NOMO-1 treated with DMSO at 0.1 percent for 48 hours (cell line): ENCODE results near the gene SFT2D1.
A peak's percentile ranks its signal among the peaks of the same experiment; 100 is the strongest.

Experiments used
- DNase-seq: peaks from one replicate; lab custom pipeline; 2025; ENCODE audit not compliant: unreplicated experiment; lab: John Stamatoyannopoulos, UW

SFT2D1 gene

DNA sequence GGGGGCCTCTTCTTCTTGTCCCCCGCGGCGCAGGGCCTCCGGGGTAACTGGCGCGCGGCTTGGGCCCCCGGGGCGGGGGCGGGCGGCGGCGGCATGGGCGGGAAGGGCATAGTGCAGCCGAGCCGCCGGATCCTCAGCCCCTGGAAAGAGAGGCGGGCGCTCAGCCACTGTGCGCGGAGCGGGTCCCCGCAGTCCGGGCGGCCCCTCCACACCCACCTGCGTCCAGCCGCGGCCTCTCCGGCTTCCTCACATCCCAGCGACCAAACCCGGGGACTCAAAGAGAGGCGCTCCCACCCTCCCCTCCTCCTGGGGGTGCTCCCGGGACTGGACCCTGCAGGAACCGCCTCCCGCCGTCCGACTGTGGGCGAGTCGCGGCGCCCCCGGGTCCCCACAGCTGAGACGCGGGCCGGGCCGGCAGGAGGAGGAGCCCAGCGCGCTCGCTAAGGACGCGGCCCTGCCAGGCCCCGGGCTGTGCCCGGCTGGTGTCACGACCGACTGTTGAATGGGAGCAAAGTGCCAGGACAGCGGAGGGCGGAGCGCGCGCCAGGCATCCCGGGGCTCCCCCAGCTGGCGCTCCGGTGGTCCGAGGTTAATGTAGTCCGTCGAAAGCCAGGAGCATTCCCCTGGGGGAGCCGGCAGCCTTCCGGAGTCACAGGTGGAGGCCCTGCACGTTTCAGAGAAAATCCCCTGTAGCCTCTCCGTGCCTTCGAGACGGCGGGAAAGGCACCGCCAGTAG, 34.1 kb downstream of the SFT2D1 start, which contains the start of gene PRR18:
Gene PRR18 (minus strand): TSS at position 360 of the 736 bp plus-strand sequence. CDS start 250 bp downstream, at position 110.
- no peak for DNase-seq

DNA sequence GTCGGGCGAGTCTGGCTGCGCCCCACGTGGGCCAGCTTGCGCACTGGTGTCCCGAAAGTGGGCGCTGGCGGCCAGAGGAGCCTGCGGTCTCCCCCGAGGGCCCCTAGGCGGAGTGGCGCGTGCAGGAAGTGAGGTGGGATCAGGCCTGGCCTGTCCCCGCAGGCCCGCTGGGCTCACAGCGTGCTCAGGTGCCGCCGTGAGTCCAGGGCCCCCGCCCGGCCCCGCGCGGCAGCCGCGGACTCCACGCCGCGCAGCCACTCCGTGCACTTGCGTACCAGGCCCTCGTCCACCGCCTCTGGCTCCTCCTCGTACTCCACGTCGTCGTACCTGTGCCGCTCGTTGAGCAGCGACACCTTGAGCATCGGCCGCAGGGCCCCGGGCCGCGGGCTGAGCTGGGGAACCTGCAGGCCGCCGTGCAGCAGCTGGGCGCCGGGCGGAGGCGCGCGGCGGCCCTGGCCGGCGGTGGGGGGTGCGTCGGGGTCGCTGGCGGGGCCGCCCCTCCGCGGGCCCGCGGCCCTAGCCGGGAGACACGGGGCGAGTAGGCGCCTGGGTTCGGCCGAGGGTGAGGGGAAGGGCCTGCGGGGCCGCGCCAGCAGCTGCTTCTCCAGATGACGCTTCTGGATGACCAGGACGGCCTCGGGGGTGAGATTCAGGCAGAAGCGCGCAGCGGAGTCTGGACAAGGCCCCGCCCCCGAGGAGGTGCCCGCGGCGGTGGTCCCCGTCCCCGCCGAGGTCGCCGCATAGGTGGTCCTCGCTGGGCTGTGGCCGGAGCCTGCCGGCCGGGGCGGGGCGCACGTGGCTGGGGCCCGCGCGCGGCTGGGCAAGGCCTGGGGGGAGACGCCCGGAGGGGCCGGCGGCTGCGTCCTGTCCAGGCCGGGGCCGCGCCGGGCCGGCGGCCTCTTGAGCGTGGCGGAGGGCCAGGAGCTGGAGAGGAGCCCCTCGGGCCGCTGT, 35.0 kb downstream of the SFT2D1 start:
- DNase-seq = no peak

DNA sequence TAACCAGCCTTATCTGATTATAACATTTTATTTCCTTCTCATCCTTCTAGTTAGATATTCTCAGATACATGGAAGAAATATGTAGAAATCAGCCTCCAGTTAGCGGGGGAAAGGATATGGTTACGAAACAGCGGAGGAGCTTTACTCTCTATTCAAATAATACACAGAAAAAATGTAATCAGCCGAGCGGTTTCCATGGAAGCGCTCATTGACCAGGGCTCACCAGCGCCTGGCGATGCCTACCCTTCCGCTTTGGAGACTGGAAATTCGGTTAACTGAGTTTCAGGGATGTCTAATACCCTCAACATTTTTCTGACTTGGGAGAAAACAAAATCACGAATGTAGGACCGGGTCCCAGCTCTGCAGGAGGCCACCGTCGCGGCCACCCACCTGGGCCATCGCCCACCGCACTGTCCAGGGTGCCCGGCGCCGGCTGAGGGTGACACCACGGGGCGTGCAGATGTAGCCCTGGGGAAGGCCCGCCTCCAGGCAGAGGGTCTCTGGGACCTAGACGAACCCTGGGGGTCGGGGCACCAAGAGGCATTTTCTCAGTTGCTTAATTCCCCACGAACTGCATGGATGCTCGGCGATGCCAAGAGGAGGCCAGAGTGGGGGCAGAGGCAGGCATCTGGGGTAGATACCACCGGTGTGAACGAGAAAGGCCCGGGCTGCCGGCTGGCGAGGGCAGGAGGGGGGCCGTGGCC, 35.8 kb downstream of the SFT2D1 start:
- no peak for DNase-seq

DNA sequence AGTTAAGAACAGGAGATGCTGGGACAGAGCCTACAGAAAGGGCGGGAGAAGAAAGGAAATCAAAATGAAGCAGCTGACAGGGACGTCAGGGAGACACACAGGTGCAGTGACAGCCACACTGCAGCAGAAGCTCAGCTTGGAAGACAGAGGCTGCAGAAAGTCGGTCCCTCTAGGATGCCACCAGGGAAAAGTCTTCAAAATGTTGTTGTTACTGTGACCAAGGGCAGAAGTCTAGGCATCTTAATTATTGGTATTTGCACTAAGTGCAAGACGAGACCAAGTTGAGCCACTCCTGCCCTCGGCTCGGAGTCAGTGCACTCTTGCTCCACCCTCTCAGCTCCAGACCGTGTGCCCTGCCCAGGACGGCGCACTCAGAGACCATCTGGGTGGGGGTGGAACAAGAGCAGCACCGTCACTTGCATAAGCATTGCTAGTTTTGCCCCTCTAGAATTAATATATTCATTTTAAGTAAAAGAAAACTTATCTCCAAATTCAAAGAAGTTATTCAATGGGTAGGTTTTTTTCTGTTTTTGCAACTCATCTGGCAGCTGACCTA, 36.7 kb downstream of the SFT2D1 start:
- DNase-seq = no peak

DNA sequence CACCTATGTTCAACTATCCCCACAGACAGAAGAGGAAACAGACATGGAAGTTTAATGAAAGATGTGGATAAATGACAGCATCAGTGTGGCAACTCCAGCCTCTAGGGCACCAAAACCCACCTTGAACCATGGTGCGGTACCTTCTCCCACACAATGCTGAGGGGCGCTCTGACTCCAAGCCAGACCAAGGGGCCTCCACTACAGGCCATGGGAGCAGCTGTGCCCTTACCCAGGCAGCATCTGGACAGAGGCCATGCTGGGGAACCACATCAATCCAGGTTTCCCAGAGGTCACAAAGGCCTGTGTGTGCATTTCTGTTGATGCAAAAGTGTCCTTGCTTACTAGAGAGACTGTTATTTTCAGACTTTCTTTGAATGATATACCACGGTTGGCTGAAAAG, 38.2 kb downstream of the SFT2D1 start:
- no peak for DNase-seq

DNA sequence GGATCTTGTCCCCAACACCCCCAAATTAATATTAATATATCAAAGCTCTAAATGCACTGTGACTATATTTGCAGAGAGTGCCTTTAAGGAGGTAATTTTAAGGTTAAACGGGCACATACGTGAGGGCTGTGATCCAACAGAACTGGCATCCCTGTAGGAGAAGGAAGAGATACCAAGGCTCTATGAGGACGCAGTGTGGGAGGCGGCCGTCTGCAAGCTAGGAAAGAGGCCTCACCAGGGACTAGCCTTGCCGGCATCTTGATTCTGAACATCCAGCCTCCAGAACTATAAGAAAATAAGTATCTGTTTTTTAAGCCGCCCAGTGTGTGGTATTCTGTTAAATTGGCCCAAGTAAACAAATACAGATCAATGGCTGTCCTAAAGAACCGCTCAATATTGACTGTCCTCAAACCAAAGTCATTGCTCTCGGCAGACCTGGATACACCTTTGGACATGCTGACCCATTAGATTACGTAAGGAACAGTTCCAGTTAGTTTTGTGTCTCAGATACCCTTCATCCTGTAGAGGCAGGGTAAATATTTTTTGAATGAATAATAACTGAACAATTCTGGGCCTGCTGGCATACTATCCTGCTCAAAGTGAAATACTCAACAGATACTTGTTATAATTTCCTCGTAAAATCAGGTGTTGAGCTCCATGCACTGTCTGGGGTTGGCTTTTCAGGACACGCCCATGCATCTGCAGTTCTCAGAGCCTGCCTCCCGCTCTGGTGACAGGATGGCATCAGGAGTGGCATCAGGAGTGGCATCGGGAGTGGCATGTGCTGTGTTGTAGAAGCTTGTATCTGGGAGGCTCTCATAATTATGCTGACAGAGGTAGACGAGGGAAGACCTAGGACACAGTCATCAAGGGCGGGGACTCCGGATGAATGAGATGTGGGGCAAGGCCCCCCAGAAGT, 40.5 kb downstream of the SFT2D1 start:
- DNase-seq = no peak

DNA sequence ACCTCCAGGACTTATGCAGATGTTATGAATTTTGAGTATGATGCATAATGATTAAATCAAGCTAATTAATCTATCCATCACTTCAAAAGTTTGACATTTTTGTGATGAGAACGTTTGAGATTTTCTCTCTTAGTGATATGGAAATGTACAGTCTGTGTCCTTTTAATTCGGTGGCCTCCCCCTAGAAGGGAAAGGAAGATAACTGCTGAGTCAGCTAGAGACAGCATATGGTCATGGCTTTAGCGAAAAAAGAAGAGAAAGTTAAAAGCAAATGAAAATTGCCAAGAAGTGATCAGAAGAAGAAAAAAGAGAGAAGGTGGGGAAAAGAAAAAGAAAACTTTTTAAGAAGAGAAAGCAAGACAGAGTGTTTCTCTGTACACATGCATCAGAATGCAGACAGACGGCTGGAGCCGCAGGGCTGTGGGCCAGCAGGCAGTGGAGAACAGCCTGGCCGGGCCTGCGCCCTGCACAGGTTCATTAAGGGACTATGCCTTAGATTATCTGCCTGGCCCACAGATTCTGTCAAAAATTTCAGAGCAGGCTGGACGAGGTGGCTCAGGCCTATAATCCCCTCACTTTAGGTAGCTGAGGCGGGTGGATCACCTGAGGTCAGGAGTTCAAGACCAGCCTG, 41.9 kb downstream of the SFT2D1 start:
- no peak for DNase-seq

DNA sequence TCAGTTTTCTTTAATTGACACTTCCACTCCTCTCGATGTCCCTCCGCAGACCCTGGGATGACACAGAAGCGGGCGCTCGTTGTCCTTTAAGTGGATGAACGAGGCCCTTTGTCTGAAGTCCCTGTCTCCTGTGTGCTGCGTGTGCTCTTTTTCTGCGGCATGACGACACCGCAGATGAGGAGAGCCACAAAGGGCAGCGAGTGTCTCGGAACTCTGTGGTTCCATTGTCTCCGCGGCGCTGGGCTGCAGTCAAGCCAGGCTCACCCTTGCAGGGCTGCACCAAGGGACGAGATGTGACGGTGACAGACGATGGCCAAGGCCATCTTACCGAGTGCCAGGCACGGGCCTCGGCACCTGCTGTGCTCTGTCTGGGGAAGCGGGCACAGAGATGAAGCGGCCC, 44.7 kb downstream of the SFT2D1 start:
- DNase-seq = no peak

DNA sequence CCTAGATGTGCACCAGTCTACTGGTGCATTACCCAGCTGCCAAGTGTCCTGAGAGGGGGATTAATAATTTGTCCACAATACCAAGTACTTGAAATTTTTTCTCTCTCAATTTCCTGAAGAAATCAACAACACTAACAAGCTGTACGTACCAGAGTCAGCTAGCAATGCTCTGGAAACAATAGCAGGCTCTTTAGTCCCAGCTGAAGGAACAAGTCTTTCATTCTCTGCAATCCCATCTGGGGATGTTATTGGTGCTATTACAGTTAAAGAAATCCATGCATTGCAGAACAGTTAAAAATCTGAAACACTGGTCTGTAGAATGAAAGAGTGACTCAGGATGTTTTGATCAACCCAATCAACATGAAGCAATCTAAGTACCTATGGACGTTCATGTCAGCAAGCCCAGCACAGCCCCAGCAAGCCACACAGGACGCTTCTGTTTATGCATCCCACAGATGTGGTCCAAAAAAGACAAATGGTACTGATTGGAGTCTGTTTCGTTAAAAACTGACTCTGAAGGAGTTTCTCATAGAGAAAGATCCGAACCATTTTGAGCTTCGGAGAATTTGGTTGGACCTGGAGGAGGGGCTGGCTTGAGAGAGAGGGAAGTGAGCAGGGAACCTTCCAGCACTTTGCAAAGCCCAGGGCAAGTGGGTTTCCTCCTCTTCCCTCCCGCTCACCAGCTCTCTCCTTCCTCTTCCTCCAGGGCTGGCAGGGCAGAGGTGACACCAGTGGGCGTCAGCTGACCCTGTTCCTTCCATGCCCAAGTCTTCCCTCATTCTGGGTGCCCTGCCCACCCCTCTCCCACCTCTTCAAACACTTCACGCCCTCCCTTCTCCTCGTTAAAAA, 46.1 kb downstream of the SFT2D1 start:
- no peak for DNase-seq

DNA sequence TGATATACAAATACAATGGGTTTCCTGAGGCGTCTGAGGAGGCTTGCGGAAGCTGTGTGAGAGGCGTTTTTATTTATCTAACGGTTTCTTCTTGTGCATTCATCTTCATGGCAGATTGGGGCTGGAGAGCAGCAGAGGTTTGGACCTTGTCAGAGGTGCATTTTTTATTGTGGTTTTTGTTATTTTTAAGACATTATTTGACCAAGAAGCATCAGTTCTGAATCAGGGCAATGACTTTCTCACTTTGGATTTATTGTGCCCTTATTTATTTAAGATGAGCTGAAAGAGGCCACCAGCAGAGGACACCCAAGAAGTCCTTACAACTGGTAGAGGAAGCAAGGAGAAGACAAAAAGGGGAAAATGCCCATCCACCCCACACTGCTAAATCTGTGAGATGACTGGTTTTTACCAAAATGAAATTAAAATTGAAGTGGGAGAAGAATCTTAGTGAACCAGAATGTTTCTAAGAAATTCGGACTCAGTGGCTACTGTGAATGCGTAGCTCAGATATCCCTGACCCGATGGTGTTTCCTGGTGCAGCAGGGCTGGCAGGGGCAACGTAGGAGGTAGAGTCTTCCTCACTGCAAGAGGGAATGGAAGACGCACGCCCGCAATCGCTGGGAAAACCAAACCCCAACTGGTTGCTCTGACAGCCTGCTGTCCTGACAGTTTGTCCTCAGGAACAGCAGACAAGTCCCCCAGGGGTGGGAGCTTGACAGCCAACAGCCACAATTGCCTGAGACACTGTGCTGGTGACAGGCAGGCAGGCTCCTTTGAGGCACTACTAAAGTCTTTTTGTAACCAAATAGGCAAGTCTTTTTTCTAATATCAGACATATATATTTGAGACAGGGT, 48.4 kb downstream of the SFT2D1 start:
- DNase-seq = no peak

DNA sequence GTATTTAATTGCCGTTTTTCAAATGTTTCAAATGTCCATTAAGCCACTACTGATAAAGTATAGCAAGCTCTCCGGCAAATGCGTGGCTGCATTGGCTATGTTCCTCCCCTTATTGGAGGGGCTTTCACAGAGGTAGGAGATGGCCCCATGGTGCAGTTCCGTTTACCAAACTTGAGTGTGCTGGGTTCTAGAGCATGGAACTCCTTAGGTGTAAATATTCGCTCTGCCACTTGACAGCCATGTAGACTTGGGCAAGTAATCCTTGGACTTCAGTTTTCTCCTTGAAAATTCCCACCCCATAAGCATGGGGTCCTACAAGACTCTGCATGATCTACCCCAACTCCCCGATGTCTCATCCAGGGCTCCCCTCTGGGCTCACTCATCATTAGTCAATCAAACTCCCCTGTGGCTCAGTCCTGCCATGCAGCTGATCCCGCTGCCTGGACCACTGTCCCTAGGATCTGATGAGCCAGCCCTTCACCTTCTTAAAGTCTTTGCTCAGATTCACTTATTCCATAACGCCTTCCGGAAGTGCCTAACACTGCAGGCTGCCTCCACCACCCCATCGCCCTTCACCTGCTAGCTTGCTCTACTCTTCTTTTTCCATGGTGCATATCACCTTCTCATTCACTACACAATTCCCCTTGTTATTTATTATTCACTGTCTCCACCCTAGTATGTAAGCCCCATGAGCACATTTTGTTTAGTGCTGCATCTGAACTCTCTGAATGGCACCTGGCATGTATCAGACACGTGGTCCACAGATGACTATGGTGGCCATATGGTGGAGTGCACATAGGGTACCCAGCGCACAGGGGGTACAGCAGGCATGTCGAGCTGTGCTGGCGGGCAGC, 52.9 kb downstream of the SFT2D1 start:
- peak; percentile 17 for DNase-seq

DNA sequence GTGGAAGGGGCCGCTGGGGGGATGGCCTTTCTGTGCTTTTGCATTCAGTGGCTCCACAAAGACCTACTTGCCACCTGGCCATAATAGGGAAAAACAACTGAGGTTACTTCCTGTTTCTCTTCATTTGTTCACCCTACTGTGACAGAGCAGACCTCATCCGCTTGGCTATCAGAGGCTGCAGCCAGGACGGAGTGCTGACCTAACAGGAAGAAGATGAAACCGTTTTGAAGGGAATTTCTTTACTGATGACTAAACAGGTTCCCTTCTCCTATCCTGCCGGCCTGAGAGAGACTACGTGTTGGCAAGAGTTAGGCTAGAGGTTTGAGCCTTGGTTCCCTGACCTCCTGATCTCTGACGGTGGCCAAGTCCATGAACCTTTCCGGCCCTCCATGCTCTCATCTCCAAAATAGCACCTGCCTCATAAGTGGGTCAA, 55.5 kb downstream of the SFT2D1 start:
- DNase-seq = no peak

DNA sequence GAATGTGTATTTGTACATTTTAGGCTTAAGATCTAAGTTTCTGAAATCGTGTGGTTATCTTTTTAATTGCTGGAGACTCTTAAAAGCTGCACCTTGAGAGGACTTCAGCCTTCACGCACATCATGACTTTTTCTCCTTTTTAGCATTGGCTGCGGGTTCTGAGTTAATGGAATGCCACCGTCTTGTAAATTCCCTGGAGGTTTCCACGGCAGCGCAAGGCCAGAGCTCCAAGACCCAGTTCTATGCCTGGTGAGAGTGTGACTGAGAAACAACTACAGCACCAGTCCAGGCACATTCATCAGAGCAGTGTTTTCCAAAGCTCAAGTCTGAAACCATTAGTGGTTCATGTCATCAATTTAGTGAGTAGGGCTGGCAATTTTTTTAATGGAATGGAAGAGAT, 57.1 kb downstream of the SFT2D1 start:
- no peak for DNase-seq

DNA sequence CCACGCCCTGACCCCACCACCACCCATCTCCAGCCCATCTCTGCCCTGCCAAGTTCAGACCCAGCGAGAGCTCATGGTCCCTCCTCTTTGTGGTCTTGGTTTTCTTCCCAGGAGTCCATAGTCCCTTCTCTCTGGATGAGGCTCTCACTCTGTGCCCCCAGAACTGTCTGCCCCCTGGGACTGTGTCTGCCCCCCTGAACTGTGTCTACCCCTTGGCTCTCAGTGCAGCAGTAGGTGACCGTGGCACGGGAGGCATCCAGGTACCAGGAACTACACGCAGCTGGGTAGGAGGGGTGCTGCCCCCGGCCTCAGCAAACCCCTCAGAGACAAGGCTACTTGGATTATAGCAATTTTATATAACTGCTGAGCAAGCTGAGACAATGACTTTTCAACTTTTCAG, 57.7 kb downstream of the SFT2D1 start:
- DNase-seq = no peak

DNA sequence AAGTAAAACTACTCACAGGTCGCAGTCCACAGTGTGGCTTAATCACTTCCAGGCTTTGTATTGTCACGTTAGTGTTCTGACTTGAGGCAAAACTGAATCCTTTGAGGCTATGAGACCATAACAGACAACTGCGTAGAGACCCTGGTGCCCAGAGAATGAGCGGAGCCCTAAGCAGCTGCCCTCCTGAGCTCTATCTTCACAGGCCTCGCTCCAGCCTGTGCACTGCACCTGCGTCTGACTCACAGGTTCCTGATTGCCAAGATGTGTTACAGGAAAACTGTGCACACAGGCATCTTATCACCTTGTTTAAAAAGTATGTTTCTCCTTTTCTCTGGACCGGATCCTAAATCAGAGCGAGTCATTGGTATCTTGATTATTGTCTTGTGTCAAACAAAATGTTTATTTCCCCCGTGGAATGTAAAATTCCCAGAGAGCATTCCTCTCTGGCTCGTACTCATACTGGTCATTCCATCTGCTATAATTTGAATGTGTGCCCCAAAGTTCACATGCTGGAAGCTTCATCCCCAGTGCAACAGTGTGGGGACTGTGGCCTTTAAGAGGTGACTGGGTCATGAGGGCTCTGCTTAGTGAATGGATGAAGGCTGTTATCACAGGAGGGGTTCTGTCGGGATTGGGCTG, 59.8 kb downstream of the SFT2D1 start:
- DNase-seq = no peak

DNA sequence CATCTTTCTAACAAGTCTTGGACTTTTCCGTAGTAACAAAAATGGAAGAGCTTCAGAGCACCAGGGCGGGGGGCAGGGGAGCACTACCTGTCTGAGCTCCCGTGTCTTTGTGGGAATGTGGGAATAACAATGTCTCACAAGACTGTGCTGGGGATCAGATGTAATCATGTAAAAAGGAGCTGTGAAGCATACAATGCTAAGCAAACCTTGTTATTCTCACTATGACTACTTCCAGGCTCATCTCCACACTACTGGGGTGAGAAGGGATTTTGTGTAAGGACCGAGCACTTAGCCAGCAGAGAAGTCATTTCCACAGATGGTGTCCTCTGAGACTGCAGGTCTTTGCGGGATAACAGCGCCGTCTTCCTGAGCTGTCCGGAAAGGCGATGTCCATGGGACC, 61.2 kb downstream of the SFT2D1 start:
- DNase-seq = no peak

DNA sequence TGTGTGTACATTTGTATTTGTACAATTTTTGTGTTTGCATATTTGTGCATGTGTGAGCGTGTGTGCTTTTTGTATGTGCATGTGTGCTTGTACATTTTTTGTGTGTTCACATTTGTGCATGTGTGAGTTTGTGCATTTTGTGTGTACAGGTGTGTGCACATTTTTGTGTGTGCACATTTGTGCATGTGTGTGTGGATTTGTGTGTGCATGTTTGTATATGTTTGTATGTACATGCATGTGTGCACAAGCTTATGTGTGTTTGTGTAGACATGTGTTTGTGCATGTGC, 63.0 kb downstream of the SFT2D1 start:
- DNase-seq = no peak
